Kidney (tissue), 14 donors: ENCODE measurements around the gene GLIPR2. TPM values are rescaled to one million over a fixed set of nuclear protein-coding genes. Genes with fewer than 3 reads are reported as not detected.

ENCODE experiments used
- DNase-seq, 5 donors: peaks; one replicate each; pipeline ENCODE4 v3.0.0-alpha.2; 2013 to 2020
- FAIRE-seq: peaks from 2 replicates; lab custom pipeline; 2012; peaks lifted over from hg19 to GRCh38; lab: Jason Lieb, UNC
- H3K27ac ChIP-seq, 2 donors: one replicate each; pipeline ENCODE4 v1.7.0; 2013; ENCODE audit warnings: low read depth in 2 of 2, low read length in 2 of 2, inconsistent platforms in 1 of 2
- H3K27me3 ChIP-seq: one replicate; pipeline ENCODE4 v1.7.1; 2013; ENCODE audit warnings: low read length, inconsistent platforms; ENCODE audit not compliant: control insufficient read depth, insufficient read depth
- H3K36me3 ChIP-seq, 3 donors: one replicate each; pipeline versions ENCODE4 v1.7.0 to v1.7.1; 2013; ENCODE audit warnings: low read length in 3 of 3, control low read depth in 1 of 3, inconsistent platforms in 1 of 3; ENCODE audit not compliant: insufficient read depth in 3 of 3, control insufficient read depth in 2 of 3
- H3K4me1 ChIP-seq, 3 donors: one replicate each; pipeline versions ENCODE4 v1.7.0 to v1.7.1; 2013; ENCODE audit warnings: low read length in 3 of 3, inconsistent platforms in 1 of 3, low read depth in 1 of 3; ENCODE audit not compliant: control insufficient read depth in 2 of 3, insufficient read depth in 2 of 3
- H3K4me3 ChIP-seq, 3 donors: one replicate each; pipeline versions ENCODE4 v1.7.0 to v1.8.1; 2013; ENCODE audit warnings: low read length in 3 of 3, control low read depth in 1 of 3, inconsistent platforms in 1 of 3
- H3K9ac ChIP-seq, 3 donors: one replicate each; pipeline versions ENCODE4 v1.7.0 to v1.7.1; 2013; ENCODE audit warnings: low read length in 3 of 3, control low read depth in 1 of 3, inconsistent platforms in 1 of 3
- H3K9me3 ChIP-seq, 3 donors: one replicate each; pipeline versions ENCODE4 v1.7.0 to v1.7.1; 2013; ENCODE audit warnings: low read length in 3 of 3, control low read depth in 1 of 3, inconsistent platforms in 1 of 3; ENCODE audit not compliant: control insufficient read depth in 2 of 3, insufficient read depth in 1 of 3
- intact Hi-C: fragments of 100-400 bp; cut with DNase I; formaldehyde crosslinking; loops from one replicate; pipeline ENCODE4 v1.11.1; 2022
- polyA plus RNA-seq: library from polyadenylated mRNA; stranded (reverse); fragments of 350-450 nt; fragmentation: Illumina TruSeq; extraction: RNeasy Lipid Tissue Mini Kit (QIAGEN cat#74804); gene quantifications from one replicate; pipeline ENCODE4 v1.2.3, GENCODE V29; 2014; ENCODE audit warnings: low read depth, low replicate concordance; ENCODE audit not compliant: insufficient read depth
- total RNA-seq: library from RNA; stranded (reverse); fragmentation: NEBNext Ultra II Directional; extraction: Animal tissue kit (Norgen Biotek cat#: 25700); gene quantifications from one replicate; pipeline ENCODE4 v1.2.1, GENCODE V29; 2021
- TF ChIP-seq, protein P1 (sequence below): IDR thresholded peaks from 3 replicates; pipeline ENCODE4 v1.5.1; 2012; ENCODE audit warnings: mild to moderate bottlenecking, moderate library complexity, borderline replicate concordance; ENCODE audit not compliant: insufficient read depth; ENCODE audit errors: extremely low read depth
- donor health status: control.
- donor health status: control.
- donor health status: control.
- donor health status: control.
- donor health status: control.
- donor health status: DM: yes; HTN: yes; CAD: no.
- donor health status: Normal renal cell carcinoma (clear cell type).

GLIPR2 gene
- total and polyA plus RNA-seq, 2 donors from 2014 or later, result 8.3 to 19.6 TPM

DNA sequence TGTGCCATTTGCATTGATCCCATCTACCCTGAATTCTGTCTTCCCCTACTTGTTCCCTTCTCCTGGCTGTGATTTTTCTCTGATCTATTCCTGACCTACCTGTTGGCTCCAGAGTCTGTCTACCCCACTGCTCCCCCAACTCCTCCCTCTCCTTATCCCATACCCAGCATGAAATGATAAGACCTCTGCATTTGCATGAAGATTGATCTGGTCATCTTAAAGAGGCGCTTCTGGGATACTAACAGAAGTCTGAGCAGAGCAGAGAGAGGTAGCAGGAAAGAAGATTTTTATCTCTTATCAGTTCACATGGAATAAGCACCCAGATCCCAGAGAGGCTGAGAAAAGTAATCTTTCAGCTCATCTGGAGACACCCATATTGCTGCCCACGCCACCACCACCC lies 18.3 kb upstream of the GLIPR2 start:
- peaks cover 0 to 5% (median 0%) of the 10 kb centered on the region in 3 donors for H3K36me3 ChIP-seq
- no peak overlapping the region for H3K4me3 ChIP-seq
- DNase-seq, result no peak
- no peak for FAIRE-seq
- no peaks in the 10 kb centered on the region for H3K4me1 ChIP-seq
- intact Hi-C loops, result loop anchor here (10.0 kb wide), 1 partner anchor 47 kb away; the partner anchor contains the start of gene CCIN
- H3K9ac ChIP-seq, result no peak overlapping the region
- TF ChIP-seq, protein P1, sequence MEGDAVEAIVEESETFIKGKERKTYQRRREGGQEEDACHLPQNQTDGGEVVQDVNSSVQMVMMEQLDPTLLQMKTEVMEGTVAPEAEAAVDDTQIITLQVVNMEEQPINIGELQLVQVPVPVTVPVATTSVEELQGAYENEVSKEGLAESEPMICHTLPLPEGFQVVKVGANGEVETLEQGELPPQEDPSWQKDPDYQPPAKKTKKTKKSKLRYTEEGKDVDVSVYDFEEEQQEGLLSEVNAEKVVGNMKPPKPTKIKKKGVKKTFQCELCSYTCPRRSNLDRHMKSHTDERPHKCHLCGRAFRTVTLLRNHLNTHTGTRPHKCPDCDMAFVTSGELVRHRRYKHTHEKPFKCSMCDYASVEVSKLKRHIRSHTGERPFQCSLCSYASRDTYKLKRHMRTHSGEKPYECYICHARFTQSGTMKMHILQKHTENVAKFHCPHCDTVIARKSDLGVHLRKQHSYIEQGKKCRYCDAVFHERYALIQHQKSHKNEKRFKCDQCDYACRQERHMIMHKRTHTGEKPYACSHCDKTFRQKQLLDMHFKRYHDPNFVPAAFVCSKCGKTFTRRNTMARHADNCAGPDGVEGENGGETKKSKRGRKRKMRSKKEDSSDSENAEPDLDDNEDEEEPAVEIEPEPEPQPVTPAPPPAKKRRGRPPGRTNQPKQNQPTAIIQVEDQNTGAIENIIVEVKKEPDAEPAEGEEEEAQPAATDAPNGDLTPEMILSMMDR, result no peak
- no peaks in the 10 kb centered on the region for H3K27me3 ChIP-seq
- no peaks in the 10 kb centered on the region for H3K9me3 ChIP-seq
- H3K27ac ChIP-seq, result no peak overlapping the region

DNA sequence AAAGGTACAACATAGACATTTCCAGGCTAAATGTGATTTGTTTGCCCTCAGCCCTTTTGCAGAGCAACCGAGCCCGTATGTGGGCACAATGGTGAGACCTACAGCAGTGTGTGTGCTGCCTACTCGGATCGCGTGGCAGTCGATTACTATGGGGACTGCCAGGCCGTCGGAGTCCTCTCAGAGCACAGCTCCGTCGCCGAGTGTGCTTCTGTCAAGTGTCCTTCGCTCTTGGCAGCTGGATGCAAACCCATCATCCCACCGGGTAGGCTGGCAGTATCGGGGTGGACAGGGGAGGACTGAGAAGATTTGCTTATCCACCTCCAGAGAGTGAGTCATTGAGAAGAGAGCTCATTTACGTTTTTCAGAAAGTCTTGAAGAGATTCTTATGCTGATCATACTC lies 17.8 kb upstream of the GLIPR2 start:
- Histone ChIP-seq H3K36me3 (peaks cover 0 to 5% (median 0%) of the 10 kb centered on the region in 3 donors), H3K9me3 (no peaks in the 10 kb centered on the region), H3K4me3 (no peak overlapping the region), H3K4me1 (no peaks in the 10 kb centered on the region), H3K27me3 (no peaks in the 10 kb centered on the region), H3K9ac (no peak overlapping the region), H3K27ac (no peak overlapping the region)
- TF ChIP-seq, protein P1, result no peak
- FAIRE-seq, result no peak
- intact Hi-C loops, result loop anchor here (10.0 kb wide), 1 partner anchor 46 kb away; the partner anchor contains the start of gene CCIN
- no peak for DNase-seq

DNA sequence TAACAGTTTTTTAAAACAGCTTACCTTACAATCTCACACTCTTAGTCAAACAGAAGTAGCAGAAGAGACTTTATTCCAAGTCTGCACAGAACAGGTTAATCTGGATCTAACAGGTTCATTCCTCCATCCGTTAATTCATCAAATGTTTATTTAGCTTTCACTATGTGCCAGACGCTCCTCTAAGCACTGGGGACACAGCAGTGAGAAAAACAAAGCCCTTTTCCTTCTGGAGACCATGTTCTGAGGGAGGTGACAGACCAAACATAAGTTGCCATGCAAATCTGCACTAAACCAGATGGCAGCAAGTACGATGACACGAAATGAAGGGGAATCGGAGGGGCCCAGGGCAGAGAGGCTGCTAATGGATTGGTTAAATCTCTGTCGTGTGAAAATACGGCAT lies 17.1 kb upstream of the GLIPR2 start:
- intact Hi-C loops, result loop anchor here (10.0 kb wide), 1 partner anchor 45 kb away; the partner anchor contains the start of gene CCIN
- FAIRE-seq (no peak), DNase-seq (no peak)

More for the DNA sequence above, 17.1 kb upstream of the GLIPR2 start:
- TF ChIP-seq, protein P1, result no peak
- no peak overlapping the region for H3K27ac ChIP-seq
- H3K4me3 ChIP-seq, result no peak overlapping the region
- no peaks in the 10 kb centered on the region for H3K9me3 ChIP-seq
- peaks cover 0 to 5% (median 0%) of the 10 kb centered on the region in 3 donors for H3K36me3 ChIP-seq
- no peak overlapping the region for H3K9ac ChIP-seq
- no peaks in the 10 kb centered on the region for H3K27me3 ChIP-seq
- H3K4me1 ChIP-seq, result no peaks in the 10 kb centered on the region
